Left ventricle myocardium inferior (tissue), 1 donor: Measurements from ENCODE around the gene CHRDL1. TPM values are rescaled to one million over a fixed set of nuclear protein-coding genes. Genes with fewer than 3 reads are reported as not detected.

ENCODE experiments used
- DNase-seq: peaks from one replicate; pipeline ENCODE4 v3.0.0-alpha.2; 2020
- H3K27ac ChIP-seq: fragments of 200-600 bp; replicated peaks from 2 replicates; pipeline ENCODE4 v1.8.0; 2021
- H3K27me3 ChIP-seq: fragments of 200-600 bp; 2 replicates; pipeline ENCODE4 v1.8.0; 2021; ENCODE audit warnings: low read depth
- H3K36me3 ChIP-seq: fragments of 200-600 bp; 2 replicates; pipeline ENCODE4 v1.8.0; 2021
- H3K4me1 ChIP-seq: fragments of 200-600 bp; 2 replicates; pipeline ENCODE4 v1.8.0; 2021
- H3K4me3 ChIP-seq: fragments of 200-600 bp; 2 replicates; pipeline ENCODE4 v1.8.0; 2021; ENCODE audit warnings: mild to moderate bottlenecking, moderate library complexity
- H3K9me3 ChIP-seq: fragments of 200-600 bp; replicated peaks from 2 replicates; pipeline ENCODE4 v1.8.0; 2021
- CTCF ChIP-seq: fragments of 200-600 bp; IDR thresholded peaks from 2 replicates; pipeline ENCODE4 v1.8.0; 2021; ENCODE audit warnings: antibody characterized with exemption, mild to moderate bottlenecking, borderline replicate concordance
- intact Hi-C: fragments of 100-400 bp; cut with micrococcal nuclease; formaldehyde crosslinking; loops from one replicate; pipeline ENCODE4 v1.11.0; 2022
- total RNA-seq: library from RNA; stranded (reverse); fragmentation: NEBNext Ultra II Directional; extraction: Animal tissue kit (Norgen Biotek cat#: 25700); gene quantifications from one replicate; pipeline ENCODE4 v1.2.1, GENCODE V29; 2021
- donor health status: DM: no; HTN: yes; CAD: no; lungs with severe emphysema.

Gene CHRDL1
- total RNA-seq, 1 donor from 2014 or later = 3.7 TPM

GRCh38 chrX:110755061-110755460 lies 40.6 kb downstream of the CHRDL1 start:
- no peaks in the 10 kb centered on the region for H3K36me3 ChIP-seq
- intact Hi-C loops = no loop called here
- H3K27ac ChIP-seq = no peak overlapping the region
- H3K27me3 ChIP-seq = no peaks in the 10 kb centered on the region
- no peaks in the 10 kb centered on the region for H3K9me3 ChIP-seq
- H3K4me1 ChIP-seq = no peaks in the 10 kb centered on the region
- no peak for DNase-seq
- TF ChIP-seq CTCF = no peak
- H3K4me3 ChIP-seq = no peak overlapping the region

DNA sequence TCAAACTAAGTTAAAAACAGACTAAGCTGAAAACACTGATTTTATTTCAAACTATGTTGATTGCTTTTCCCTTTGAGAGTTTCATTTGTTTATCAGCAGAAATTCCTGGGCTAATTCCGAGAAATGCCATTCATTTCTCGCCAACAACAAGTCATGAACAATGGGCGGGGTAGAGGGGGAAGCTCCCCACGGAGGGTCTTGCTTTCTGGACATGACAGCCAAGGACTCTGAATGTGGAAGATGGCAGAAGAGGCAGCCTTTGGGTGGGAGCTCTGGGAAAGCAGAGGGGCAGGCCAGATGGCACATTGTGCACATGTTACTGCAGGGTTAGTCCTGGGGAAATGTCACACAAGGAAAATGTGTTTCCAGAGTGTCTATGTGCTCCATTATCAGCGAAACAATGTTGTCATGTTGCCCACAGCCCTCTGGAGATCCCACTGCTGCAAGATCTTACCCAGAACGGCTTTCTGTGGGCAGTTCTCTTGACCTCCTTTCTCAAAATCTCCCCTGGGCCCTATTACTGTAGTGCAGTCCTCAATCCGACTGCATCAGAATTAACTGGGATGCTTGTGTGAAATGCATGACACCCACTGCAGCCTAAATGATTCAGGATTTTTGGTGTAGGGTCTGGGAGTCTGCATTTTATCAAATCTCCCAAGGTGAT lies 45.0 kb downstream of the CHRDL1 start:
- Histone ChIP-seq H3K9me3 (no peaks in the 10 kb centered on the region), H3K4me1 (no peaks in the 10 kb centered on the region), H3K27ac (no peak overlapping the region), H3K4me3 (no peak overlapping the region), H3K36me3 (no peaks in the 10 kb centered on the region), H3K27me3 (no peaks in the 10 kb centered on the region)
- DNase-seq = no peak
- TF ChIP-seq CTCF = no peak
- intact Hi-C loops = no loop called here

- H3K4me1 ChIP-seq = no peaks in the 10 kb centered on the region
- no peak overlapping the region for H3K4me3 ChIP-seq
- no peaks in the 10 kb centered on the region for H3K36me3 ChIP-seq
- no peaks in the 10 kb centered on the region for H3K27me3 ChIP-seq
- no peak for TF ChIP-seq CTCF
- intact Hi-C loops = no loop called here
- no peaks in the 10 kb centered on the region for H3K9me3 ChIP-seq
- no peak overlapping the region for H3K27ac ChIP-seq
- no peak for DNase-seq
Observed at GRCh38 chrX:110748256-110748806, 47.3 kb downstream of the CHRDL1 start.

DNA sequence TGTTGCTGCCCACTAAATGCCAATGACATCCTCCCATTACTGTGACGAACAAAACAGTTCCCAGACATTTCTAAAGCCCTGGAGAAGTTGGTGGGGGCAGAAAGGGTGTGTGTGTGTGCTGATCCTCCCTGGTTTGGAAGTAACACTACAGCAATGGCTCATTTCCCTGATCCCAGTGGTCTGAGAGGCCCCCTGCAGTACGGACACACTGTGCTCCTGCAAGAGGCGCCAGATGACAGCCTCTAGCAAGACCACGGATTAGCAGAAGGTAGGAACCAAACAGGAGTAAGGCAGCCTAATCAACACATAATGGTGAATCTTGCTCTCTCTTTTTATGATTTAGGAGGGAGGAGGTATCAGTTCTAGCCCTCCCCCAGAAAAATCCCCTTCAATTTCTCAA lies 49.6 kb downstream of the CHRDL1 start:
- no peak overlapping the region for H3K27ac ChIP-seq
- H3K9me3 ChIP-seq = no peaks in the 10 kb centered on the region
- H3K27me3 ChIP-seq = no peaks in the 10 kb centered on the region
- H3K36me3 ChIP-seq = no peaks in the 10 kb centered on the region
- intact Hi-C loops = no loop called here
- TF ChIP-seq CTCF = no peak
- H3K4me1 ChIP-seq = no peaks in the 10 kb centered on the region
- no peak overlapping the region for H3K4me3 ChIP-seq
- no peak for DNase-seq

- no peak overlapping the region for H3K27ac ChIP-seq
- H3K36me3 ChIP-seq = no peaks in the 10 kb centered on the region
- H3K4me3 ChIP-seq = no peak overlapping the region
- no peaks in the 10 kb centered on the region for H3K4me1 ChIP-seq
- DNase-seq = no peak
- TF ChIP-seq CTCF = no peak
- H3K9me3 ChIP-seq = no peaks in the 10 kb centered on the region
- intact Hi-C loops = no loop called here
- H3K27me3 ChIP-seq = no peaks in the 10 kb centered on the region
Observed at GRCh38 chrX:110745288-110745687, 50.3 kb downstream of the CHRDL1 start.
